Measurements from ENCODE around the gene PDS5B. TPM values are rescaled to one million over a fixed set of nuclear protein-coding genes. Genes with fewer than 3 reads are reported as not detected.

Gene PDS5B
- total RNA-seq, 1 experiment from 2014 or later, result 26.5 TPM

DNA sequence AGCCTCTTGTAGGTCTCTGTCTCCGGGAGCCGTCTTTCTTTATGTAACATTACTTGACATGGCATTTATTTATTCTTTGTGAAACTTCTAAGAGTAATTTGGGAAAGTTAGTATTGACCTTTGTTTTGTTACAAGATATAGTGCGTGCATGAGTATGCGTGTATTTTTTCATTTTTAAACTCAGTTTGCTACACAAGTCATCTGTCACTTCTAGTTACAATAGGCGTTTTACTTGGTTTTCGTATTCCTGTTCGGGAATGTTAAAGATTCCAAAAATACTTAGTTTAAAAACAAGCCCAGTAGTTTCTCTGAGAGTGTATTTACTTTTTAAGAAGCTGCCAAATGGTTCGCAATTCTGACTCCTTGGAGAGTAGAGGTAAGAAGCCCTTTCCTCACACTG lies 3.2 kb downstream of the PDS5B start:
- no peaks in the 10 kb centered on the region for H3K27me3 ChIP-seq (ENCODE audit: insufficient read depth, low read length)
- RAD21 ChIA-PET (ENCODE audit: low non-redundant PET in 1 of 2, low total read pairs in 2 of 2, uncharacterized antibody in 2 of 2, unreplicated experiment in 2 of 2), result interaction anchor here in 1 of 2 experiments (0.6 kb wide), 1 partner anchor 459 kb away, joined by 5 read pairs; no protein-coding TSS in a partner anchor

More for the DNA sequence above, 3.2 kb downstream of the PDS5B start:
- Histone ChIP-seq H3K4me1 (ENCODE audit: control insufficient read depth in 1 of 2, insufficient read depth in 2 of 2, low read length in 2 of 2) (peaks cover 9 to 18% of the 10 kb centered on the region in 2 experiments), H3K4me3 (replicated peaks in 1 of 2; ENCODE audit: low read depth in 1 of 2, low read length in 2 of 2) (no peak overlapping the region), H2AFZ (ENCODE audit: low read depth, low read length, poor library complexity, severe bottlenecking) (no peak overlapping the region), H3K27ac (ENCODE audit: low read depth, low read length) (no peak overlapping the region), H3K36me3 (ENCODE audit: control insufficient read depth in 1 of 2, insufficient read depth in 2 of 2, low read length in 2 of 2) (no peaks in the 10 kb centered on the region), H3K9me2 (ENCODE audit: insufficient read depth) (no peaks in the 10 kb centered on the region), H4K20me1 (ENCODE audit: insufficient read depth) (no peaks in the 10 kb centered on the region; the same call in none of the 2 replicates), H3K4me2 (ENCODE audit: low read length) (no peak overlapping the region), H3K9me3 (ENCODE audit: control insufficient read depth in 1 of 2, insufficient read depth in 1 of 2, low read depth in 1 of 2, low read length in 2 of 2) (no peaks in the 10 kb centered on the region), H3K9ac (ENCODE audit: low read length) (no peak overlapping the region), H3K79me2 (ENCODE audit: insufficient read depth, low read length) (peaks cover 74% of the 10 kb centered on the region)
- DNase-seq (ENCODE audit: low read depth, low spot score) (no peak), ATAC-seq (no peak)
- intact Hi-C loops (cut with micrococcal nuclease), result loop anchor here (5.0 kb wide), 2 partner anchors 63 to 1133 kb away; no protein-coding TSS in a partner anchor
- ChIA-PET CTCF (interaction anchor here (2.3 kb wide), 1 partner anchor 8 kb away, joined by 7 read pairs; no protein-coding TSS in a partner anchor), POLR2A (no interaction called here)
- TF ChIP-seq, protein P1, sequence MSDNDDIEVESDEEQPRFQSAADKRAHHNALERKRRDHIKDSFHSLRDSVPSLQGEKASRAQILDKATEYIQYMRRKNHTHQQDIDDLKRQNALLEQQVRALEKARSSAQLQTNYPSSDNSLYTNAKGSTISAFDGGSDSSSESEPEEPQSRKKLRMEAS (IDR thresholded peaks at IDR 0.05), result no peak
- no peak for TF ChIP-seq FOSL1 (IDR thresholded peaks at IDR 0.05; ENCODE audit: low read depth)
- TF ChIP-seq TCF7L2 (IDR thresholded peaks at IDR 0.05; ENCODE audit: borderline replicate concordance, extremely low read depth, insufficient read depth, insufficient read length), result no peak
- TF ChIP-seq ELF1 (IDR thresholded peaks at IDR 0.05; ENCODE audit: borderline replicate concordance, low read depth), result no peak
- TF ChIP-seq CTCF (IDR thresholded peaks at IDR 0.05 in 2 of 3, conservative IDR thresholded peaks at IDR 0.05 in 1 of 3; ENCODE audit: borderline replicate concordance in 1 of 3, insufficient read depth in 1 of 3, low read depth in 2 of 3, low read length in 2 of 3), result no peak
- TF ChIP-seq CEBPB (IDR thresholded peaks at IDR 0.05; ENCODE audit: low read depth), result no peak
- TF ChIP-seq EZH2 (IDR thresholded peaks at IDR 0.05), result no peak
- TF ChIP-seq, protein P2, sequence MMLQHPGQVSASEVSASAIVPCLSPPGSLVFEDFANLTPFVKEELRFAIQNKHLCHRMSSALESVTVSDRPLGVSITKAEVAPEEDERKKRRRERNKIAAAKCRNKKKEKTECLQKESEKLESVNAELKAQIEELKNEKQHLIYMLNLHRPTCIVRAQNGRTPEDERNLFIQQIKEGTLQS (IDR thresholded peaks at IDR 0.05), result no peak
- TF ChIP-seq EGR1 (IDR thresholded peaks at IDR 0.05; ENCODE audit: low read depth), result no peak
- no TSS peak for BruUV-seq (replicated peaks)

All from HCT116 (cell line).